HG03025 (cell line): Measurements from ENCODE around the gene NTRK2.

Source experiments
- ATAC-seq: cut with Tn5 transposase; IDR thresholded peaks from one replicate; pipeline ENCODE4 v1.9.1; 2021; ENCODE audit warnings: mild to moderate bottlenecking, moderate library complexity; ENCODE audit not compliant: unreplicated experiment, low FRiP score

Gene NTRK2

DNA sequence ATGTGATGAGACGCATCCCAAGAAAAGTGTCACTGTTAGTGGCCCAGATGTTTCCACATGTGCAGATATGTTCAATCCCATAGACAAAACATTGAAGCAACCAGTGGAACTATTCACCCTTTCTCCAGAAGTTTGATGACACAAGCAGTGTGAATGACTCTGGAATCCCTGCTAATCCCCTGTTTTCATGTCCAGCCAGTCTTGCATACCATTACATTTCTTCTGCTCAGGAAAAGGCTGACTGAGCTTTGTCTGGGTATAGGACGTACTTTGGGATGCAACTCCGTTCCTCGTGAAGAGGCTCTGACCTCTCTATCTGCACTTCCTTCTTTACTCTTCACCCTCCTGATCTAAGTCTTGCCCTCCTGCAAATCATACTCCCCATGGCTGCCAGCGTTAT lies 172.4 kb downstream of the NTRK2 start:
- ATAC-seq = no peak

DNA sequence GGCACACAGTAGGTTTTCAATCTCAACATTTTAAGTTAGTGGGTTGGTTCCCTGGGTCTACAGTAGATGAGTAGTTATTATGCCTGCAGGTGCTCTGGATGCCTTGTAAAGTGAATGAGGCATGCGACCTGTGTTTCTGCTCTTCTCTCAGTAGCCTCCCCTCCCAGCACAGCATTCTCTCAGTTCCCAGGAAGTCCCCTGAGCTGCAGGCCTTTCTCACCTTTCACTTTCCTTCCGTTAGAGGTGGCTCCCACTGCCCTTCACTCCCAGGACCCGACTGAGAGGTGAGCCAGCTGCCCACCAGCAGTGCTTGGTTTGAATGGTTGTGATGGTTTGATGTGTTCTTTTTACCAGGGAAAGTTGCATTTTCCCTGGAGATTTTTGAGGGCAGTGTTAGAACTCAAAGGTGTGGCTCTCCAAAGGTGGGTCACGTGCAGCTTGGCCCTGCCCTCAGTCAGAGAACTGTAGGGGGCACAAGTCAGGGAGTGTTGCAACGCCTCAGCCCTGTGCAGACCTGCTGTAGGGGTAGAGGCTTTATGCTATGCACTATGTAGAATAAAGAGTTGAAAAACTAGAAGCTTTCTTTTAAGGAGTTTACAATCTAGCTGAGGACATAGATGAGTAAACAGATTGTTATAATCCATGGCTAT lies 173.8 kb downstream of the NTRK2 start:
- no peak for ATAC-seq

DNA sequence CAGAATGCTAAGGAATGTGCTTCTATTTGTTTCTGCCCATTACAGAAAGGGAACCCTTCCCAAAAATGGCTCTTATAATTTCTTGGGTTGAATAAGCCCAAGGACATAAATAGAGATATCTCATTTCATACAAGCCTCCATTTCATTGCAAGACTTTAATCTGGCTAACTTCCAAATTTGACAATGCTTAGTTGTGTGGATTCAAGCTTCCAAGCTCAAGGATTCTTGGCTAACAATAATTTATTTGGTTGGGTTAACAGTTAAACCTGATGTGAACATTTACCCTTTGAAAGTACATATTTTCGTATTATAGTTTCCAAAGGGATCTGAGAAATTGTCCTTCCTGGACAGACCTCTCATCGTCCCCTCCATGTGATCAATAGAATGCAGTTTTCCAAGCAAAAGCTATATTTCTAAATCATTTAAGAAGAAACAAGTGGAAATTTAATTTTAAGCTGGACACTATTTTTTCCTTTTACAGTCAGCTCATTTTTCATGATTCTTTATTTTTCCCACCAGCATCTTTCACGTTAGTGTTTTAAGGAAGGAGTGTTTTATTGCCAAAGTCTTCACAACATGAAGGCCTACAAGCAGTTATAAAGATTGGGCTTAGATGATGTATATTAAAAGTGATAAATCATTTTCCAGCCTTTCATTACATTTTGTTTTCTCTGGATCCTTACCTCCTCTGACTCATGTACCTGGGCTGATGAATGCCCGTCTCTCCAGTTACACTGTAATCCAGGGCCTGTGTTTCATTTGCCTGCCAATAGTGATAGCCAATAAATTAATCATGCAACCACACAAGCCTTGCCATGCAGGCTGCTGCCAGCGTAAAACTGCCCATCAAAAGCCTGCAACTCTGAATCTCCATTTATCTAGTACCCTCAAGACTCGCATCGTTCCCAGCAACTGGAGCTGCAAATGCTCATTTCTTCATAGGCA lies 176.7 kb downstream of the NTRK2 start:
- ATAC-seq = no peak

DNA sequence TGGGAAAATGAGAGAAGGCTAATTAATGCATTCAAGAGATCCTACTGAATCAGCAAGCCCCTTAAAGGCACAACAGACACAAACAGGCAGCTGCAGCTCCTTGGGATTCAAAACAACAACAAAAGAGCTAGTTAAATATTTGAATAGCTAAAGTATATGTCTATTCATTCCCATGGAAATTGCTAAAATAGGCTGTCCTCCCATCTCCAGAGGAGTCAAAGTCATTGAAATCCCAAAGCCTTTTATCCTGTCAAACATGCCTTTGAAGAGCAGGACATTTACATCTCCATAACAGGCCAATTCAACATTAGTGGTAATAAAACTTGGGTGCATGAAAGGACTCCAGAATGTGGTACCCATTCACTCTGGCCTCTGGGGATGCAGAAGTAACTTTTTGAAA lies 177.4 kb downstream of the NTRK2 start:
- no peak for ATAC-seq

DNA sequence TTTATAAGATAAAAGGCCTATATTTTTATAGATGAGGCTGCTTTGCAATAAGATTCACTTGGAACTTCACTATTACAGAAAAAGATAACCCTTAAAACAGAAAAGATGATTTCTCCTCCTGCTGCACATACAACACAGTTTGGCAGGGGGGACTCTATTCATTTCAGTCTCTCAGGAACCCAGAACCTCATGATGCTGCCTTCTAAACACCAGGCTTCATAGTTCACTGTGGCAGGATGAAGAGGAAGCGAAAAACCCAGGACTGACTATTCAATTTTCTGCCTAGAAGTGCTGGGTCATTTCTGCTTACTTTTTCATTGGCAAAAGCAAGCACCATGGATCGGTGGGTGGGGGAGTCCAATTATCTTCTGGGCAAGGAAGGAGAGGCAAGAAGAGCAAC lies 179.5 kb downstream of the NTRK2 start:
- ATAC-seq = no peak

DNA sequence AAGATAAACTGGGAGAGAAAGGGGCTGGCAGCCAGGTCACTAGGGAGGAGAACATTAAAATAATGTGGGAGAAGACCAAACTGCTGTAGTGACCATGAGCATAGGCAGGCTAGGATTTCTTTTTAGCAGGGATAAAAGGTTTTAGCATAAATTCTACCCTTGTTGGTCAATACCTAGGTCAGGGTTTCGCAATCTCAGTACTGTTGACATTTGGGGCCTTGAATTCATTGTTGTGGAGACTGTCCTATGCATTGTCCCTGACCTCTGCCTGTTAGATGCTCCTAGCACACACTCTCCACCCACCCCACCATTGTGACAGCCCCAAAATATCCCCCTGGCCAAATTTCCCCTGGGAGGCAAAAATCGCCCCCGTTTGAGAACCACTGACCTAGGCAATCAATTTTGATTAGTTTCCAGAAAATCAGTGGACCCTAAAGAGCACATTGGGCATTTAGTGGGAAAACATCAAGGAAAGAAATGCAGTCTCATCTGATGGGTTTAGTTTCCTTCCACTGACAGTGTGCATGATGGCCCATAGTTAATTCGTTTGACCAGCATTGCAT lies 181.4 kb downstream of the NTRK2 start:
- ATAC-seq = no peak

DNA sequence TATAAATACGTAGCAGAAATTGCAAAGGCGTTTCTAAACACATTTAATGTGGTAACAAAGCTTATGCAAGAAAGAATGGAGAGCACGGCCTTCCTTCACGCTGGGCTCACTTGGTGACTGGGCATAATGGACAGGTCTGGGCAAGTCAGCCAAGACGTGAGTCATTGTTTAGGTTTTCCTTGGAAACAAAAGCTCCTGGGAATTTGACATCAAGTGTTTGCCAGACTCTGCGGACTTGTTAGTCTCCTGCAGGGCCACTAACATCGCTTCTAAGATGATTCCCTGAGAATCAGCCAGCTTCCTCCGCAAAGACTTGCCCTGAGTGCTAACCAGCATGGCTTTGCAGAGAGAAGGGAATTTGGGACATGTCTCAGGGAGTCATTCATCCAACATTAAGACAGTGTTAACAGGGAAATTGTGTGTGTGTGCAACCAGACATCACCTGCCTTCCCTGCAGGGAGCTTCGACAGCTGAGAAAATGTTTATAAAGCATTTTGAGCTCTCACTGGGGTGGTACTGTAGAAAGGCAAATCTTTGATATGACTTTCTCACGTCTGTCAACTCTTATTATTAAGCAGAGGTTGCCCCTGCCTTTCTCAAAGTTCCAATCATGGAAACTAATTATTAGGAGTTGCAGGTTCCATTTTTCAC lies 182.5 kb downstream of the NTRK2 start:
- ATAC-seq = no peak

DNA sequence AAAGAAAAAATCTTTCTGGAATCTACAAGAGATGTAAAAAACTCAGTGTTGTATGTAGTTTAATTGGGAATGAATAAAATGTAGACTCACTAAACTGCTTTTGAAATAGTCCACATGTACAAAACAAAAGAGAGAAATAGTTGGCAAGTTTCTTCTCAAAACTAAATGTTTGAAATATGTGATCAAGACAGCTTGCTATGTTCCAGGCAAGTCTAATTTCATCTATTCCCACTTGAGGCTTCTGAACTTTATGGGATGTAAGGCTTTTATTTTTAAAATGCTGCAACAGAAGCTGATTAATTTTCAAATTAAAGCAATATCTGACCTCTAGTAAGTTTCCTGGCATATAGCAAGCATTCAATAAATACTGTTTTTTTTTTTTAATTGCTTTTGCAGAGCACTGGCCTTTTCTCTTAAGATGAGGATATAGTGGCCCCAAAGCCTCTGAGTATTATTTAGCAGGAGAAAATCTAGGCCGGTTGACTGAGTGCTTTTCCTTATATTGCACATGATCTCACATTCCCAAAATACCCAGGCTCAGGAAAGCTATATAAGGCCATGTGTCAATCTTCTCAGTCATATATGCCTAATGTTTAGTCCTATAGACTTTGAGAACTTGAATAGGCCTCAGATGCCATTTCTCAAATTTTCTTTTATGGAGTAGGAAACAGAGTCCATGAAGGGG lies 183.2 kb downstream of the NTRK2 start:
- ATAC-seq = no peak

DNA sequence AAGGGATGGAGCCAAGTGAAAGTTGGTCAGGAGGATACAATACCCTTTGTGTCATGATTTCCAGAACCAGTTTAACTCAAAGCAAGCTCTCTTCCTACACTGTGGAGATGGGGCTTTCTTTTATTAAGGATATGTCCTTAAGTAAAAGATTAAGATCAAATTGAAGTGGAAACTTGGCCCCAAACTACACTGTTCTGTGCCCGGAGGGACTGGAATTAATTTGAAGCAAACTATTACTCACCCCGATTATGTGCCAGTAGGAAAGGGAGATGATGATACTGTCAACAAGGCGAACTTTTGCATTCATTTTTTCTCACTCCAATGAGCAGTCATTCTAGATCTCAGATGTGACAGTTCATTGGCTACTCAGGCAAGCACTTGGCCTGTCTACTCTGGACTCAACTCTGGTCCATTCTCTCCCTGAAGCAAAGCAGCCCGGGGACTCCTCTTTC lies 186.7 kb downstream of the NTRK2 start:
- no peak for ATAC-seq

DNA sequence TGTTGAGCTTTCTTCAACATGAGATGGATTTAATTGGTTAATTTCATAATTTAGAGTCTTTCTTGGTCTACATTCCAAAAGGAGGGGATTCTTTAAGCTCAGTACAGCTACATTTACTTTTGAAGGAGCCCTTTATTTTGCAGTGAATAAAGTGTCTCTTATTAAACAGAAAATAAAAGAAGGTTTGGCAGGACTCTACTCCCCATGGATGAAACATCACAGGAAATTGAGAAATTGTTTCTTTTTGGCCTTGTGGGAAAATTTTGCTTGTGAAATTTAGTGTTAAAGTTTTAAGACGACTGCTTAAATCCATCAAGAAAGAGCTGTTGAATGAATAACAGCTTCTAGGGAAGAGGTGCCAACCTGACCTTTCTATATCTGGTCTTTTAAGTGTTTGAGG lies 187.7 kb downstream of the NTRK2 start:
- ATAC-seq = no peak

DNA sequence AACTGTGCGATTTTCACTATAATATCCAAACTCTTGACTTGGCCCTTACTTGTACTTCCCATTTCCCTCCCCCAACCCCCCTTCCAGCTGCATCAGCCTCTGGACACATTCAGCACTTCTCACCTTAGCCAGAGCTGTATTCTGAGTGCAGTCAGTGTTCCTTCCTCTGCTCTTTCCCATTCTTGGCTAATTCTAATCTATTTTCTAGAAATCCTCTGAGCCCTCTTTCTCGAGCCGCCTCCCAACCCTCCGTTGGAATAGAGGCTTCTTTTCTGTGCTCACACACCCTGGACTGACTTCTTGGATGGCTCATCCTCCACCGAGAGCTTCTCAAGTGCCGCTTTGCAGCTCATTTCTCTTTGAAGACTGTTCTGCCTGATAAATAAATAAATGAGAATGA lies 188.8 kb downstream of the NTRK2 start:
- no peak for ATAC-seq

DNA sequence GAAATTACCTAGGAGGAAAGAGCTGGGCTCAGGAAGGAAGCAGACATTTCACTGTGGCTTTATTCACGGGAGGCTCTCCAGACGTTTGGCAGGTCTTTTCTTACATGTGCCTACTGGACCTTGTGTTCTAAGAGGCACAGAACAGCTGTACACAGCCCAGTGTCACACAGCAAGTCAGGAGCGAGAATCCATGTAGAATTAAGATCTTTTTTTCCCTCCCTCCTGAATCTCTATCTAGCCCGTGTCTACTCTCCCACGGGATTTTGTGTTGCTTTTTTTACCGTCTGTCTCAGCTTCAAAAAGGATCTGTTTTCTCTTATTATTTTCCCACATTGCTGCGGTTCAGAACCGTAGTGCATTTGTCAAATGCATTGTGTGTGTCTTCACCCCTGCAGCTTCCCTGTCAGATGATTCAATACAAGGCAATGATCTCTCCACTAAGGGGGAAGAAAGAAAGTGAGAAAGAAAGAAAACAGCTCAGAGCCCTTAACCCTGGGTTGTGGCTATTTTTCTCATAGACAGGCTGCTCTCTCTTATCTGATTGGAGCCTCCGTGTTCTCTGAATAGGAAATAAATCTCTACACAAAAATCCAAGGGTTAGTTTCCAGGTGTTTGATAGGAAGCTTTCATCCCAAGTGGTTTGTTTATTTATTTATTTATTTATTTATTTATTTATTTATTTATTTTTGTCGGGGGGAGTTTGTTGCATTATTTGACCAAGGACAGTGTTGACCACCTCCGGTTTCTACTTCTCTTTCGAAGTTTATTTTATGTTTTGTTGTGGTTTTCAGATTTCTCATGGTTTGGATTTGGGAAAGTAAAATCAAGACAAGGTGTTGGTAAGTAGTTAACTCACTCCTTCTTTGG lies 191.0 kb downstream of the NTRK2 start:
- ATAC-seq = no peak

DNA sequence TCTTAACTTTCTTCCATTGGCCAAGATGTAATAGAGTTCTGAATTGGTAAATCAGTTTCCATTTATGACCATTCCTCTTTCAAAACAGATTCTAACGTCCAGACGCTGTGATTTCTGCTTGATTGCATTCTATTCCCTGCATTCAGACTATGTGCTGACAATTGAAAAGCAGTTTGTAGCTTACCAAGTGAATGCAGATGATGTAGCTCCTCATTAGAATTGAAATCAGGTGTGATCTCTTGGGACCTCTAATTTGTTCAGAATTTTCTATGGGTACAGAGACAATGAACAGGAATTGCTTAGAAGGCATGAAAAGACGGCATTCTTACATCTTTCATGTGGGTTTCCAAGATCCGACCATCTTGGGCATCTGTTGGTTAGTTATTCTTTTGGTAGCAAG lies 191.9 kb downstream of the NTRK2 start:
- ATAC-seq = no peak

DNA sequence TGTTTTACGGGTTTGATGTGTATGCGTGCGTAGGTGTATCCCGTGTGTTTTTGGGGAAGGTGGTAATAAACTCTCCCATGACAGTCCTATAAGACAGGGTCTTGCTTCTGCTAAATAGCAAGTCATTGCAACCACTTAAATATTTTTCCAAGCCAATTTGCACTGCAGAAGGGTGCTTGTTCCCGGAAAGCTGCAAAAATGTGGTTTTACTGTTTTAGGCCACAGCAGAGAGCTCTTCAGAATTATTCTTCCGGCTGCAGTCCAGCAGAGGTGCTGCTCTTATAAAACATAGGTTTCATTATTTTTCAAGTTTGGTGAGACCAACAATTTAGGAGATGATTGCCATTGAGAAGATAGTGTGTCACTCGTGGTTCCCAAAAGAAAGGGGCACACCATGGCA lies 192.8 kb downstream of the NTRK2 start:
- ATAC-seq = no peak

DNA sequence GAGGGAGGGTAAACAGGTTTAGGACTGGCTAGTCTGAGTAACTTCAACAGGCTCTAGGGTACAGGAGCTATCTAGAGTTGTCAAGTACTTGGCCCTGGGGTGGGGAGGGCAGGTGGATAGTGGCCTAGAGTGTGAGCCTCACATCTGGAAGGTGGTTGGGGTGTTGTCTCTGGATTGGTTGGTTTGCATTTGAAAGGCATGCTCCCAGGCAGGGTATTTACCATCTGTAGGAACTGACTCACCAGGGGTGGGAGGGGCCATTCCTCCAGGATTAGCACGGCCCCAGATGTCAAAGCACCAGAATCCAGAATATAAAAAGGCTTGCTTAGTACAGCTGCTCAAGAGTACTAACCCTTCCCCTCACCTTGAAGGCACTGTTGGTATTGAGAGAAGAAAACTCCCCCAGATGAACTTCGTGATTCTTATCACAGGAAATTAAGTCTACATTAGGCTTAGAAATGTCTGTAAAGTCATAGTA lies 193.3 kb downstream of the NTRK2 start:
- no peak for ATAC-seq

DNA sequence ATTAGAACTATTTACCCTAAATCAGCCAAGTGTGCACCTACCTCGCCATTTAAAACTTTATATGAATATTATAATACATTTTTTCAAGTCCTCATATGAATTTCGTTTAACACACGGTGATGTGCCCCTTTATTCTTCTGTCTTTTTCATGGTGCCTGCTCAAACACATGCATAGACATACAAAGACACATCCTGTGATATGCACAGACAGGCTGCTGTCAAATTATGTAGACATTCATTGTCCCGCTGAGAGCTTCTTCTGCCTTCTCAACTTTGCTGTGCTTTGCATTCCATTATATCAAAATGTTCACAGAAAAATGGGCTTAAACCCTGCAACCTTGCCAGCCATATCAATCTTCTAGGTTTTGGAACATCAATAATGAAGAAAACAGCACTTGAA lies 193.8 kb downstream of the NTRK2 start:
- no peak for ATAC-seq

DNA sequence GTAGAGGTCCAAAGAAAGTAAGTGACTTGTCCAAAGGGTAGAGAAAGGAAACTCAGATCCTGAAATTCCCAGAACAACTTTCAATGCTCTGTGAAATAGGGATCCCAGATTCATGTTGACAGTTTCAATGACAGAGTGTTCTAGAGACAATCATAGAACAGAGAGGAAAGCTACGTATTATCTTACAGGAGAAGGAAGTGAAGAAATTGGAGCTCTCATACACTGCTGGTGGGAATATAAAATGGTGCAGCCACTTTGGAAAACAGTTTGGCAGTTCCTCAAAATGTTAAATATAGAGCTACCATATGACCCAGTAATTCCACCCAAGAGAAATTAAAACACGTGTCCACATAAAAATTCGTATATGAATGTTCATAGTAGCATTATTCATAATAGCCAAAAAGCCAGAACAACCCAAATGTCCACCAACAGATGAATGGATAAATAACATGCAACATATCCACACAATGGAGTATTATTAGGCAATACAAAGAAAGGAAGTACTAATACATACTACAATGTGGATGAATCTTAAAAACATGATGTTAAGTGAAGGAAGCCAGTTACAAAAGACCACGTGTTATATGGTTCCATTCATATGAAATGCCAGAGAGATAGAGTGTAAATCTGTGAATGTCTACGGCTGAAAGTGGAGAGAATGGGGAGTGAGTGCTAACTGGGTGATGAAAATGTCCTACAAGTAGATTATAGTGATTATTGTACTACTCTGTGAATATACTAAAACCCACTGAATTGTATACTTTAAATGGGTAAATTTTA lies 197.1 kb downstream of the NTRK2 start:
- ATAC-seq = no peak

DNA sequence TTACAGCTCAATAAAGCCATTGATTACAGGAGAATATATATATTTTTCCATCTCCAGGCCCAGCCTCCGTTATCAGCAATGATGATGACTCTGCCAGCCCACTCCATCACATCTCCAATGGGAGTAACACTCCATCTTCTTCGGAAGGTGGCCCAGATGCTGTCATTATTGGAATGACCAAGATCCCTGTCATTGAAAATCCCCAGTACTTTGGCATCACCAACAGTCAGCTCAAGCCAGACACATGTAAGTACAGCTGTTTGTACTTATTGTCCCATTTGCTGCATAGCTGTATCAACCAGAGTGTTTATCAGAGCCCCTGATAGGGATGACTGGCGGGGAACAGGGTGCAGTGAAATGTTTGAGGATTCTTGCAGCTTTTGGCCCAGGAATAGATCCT lies 197.7 kb downstream of the NTRK2 start:
- ATAC-seq = no peak

DNA sequence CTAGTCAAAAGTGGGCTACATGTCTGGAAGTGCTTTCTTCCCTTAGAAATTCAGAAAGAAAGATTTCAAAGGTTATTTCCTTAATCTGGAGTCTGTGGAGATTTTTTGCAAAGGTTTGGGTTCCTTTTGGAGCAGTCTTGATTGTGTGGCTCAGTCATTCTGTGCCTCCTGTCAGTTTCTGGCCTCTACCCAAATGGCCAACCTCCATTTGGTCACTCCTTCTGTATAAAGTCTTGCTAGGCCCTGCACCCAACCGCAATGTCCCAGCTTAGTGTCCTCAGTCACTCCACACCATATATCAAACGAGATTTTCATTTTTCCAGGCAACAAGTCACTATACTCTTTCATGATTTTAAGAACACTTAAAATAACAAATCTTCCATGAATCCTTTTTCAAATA lies 199.6 kb downstream of the NTRK2 start:
- no peak for ATAC-seq
